GM12801 (cell line): ENCODE results near the gene UTY.

Source experiments
- CTCF ChIP-seq: IDR thresholded peaks from one replicate; pipeline ENCODE4 v1.5.1; 2011; ENCODE audit warnings: control low read depth; ENCODE audit not compliant: insufficient read length; ENCODE audit errors: extremely low read depth

UTY gene

GRCh38 chrY:13362662-13363061 lies 117.2 kb downstream of the UTY start:
- no peak for TF ChIP-seq CTCF

- no peak for TF ChIP-seq CTCF
Measured at GRCh38 chrY:13361656-13362636, 117.9 kb downstream of the UTY start.

GRCh38 chrY:13351443-13351842 lies 128.4 kb downstream of the UTY start:
- no peak for TF ChIP-seq CTCF

- TF ChIP-seq CTCF: no peak
Measured at GRCh38 chrY:13347106-13347505, 132.7 kb downstream of the UTY start.

GRCh38 chrY:13345549-13345948 lies 134.3 kb downstream of the UTY start:
- TF ChIP-seq CTCF: no peak

- TF ChIP-seq CTCF: no peak
Measured at GRCh38 chrY:13343307-13343946, 136.4 kb downstream of the UTY start.

- no peak for TF ChIP-seq CTCF
Measured at GRCh38 chrY:13339939-13340338, 139.9 kb downstream of the UTY start.
